NOMO-1 treated with DMSO at 0.1 percent for 48 hours (cell line): Measurements from ENCODE around the gene CKLF.
"Not testable (repeated sequence)": the region's sequence is repeated elsewhere in the genome, so short reads cannot be mapped to it uniquely, and the experiment has no call there.

Experiments used
- DNase-seq: peaks from one replicate; lab custom pipeline; 2025; ENCODE audit not compliant: unreplicated experiment; lab: John Stamatoyannopoulos, UW

The CKLF gene

GRCh38 chr16:66566051-66566901 lies 13.9 kb downstream of the CKLF start, which contains the start of gene CMTM1:
Gene CMTM1 (plus strand): TSS chr16:66566439. CDS start chr16:66566514, 75 bp downstream.
- no peak for DNase-seq

GRCh38 chr16:66567270-66567669 lies 14.9 kb downstream of the CKLF start:
- DNase-seq = not testable (repeated sequence)

GRCh38 chr16:66568355-66568754 lies 16.0 kb downstream of the CKLF start:
- no peak for DNase-seq

GRCh38 chr16:66569131-66569530 lies 16.8 kb downstream of the CKLF start:
- no peak for DNase-seq

- peak; percentile 5 for DNase-seq
Measured at GRCh38 chr16:66569827-66570405, 17.5 kb downstream of the CKLF start.

- no peak for DNase-seq
Measured at GRCh38 chr16:66572356-66572755, 20.0 kb downstream of the CKLF start.

GRCh38 chr16:66574081-66574480 lies 21.7 kb downstream of the CKLF start:
- no peak for DNase-seq

GRCh38 chr16:66574531-66574930 lies 22.2 kb downstream of the CKLF start:
- DNase-seq = no peak

GRCh38 chr16:66575060-66575459 lies 22.7 kb downstream of the CKLF start:
- DNase-seq = no peak

- DNase-seq = no peak
Measured at GRCh38 chr16:66576296-66576695, 23.9 kb downstream of the CKLF start.

- no peak for DNase-seq
Measured at GRCh38 chr16:66578651-66579531, 26.5 kb downstream of the CKLF start, which contains the start of gene CMTM2. Gene CMTM2 (plus strand): TSS chr16:66579463. CDS start chr16:66579608, 145 bp downstream.

- no peak for DNase-seq
Measured at GRCh38 chr16:66580605-66581209, 28.3 kb downstream of the CKLF start.

- DNase-seq = no peak
Measured at GRCh38 chr16:66581246-66581952, 29.0 kb downstream of the CKLF start.

- peak; percentile 21 for DNase-seq
Measured at GRCh38 chr16:66585481-66586239, 33.3 kb downstream of the CKLF start.

- DNase-seq = no peak
Measured at GRCh38 chr16:66587881-66588600, 35.7 kb downstream of the CKLF start.

GRCh38 chr16:66588981-66589713 lies 36.8 kb downstream of the CKLF start:
- DNase-seq = peak; percentile 47

GRCh38 chr16:66590322-66590721 lies 37.9 kb downstream of the CKLF start:
- peak; percentile 52 for DNase-seq

GRCh38 chr16:66591018-66591417 lies 38.6 kb downstream of the CKLF start:
- DNase-seq = no peak
